Trophoblast cell (in vitro differentiated cells and primary cell): ENCODE measurements around the gene SOX11.

ENCODE experiments used
- DNase-seq, 2 donors: peaks; one replicate each; pipeline ENCODE4 v3.0.0-alpha.2; 2016
- H2AFZ ChIP-seq: 2 replicates; pipeline ENCODE4 v1.6.1; 2013; ENCODE audit warnings: low read length, moderate library complexity, mild to moderate bottlenecking; ENCODE audit not compliant: insufficient read depth, poor library complexity
- H2AK5ac ChIP-seq: 2 replicates; pipeline ENCODE4 v1.6.1; 2013; ENCODE audit warnings: mild to moderate bottlenecking, low read length
- H2BK120ac ChIP-seq: 2 replicates; pipeline ENCODE4 v1.6.1; 2013; ENCODE audit warnings: low read length, mild to moderate bottlenecking, moderate library complexity; ENCODE audit not compliant: insufficient read depth, poor library complexity
- H2BK12ac ChIP-seq: 2 replicates; pipeline ENCODE4 v1.6.1; 2013; ENCODE audit warnings: mild to moderate bottlenecking, low read length, moderate library complexity
- H2BK5ac ChIP-seq: 2 replicates; pipeline ENCODE4 v1.6.1; 2013; ENCODE audit warnings: low read length, low read depth, moderate library complexity, mild to moderate bottlenecking; ENCODE audit not compliant: poor library complexity
- H3K14ac ChIP-seq: 2 replicates; pipeline ENCODE4 v1.6.1; 2013; ENCODE audit warnings: mild to moderate bottlenecking, low read length
- H3K18ac ChIP-seq: 2 replicates; pipeline ENCODE4 v1.6.1; 2013; ENCODE audit warnings: mild to moderate bottlenecking, low read length
- H3K23ac ChIP-seq: 2 replicates; pipeline ENCODE4 v1.6.1; 2013; ENCODE audit warnings: low read length
- H3K27ac ChIP-seq: 2 replicates; pipeline ENCODE4 v1.5.1; 2013; ENCODE audit warnings: low read depth, mild to moderate bottlenecking, inconsistent platforms, low read length, moderate library complexity
- H3K27me3 ChIP-seq: 2 replicates; pipeline ENCODE4 v1.6.1; 2013; ENCODE audit warnings: inconsistent platforms, mild to moderate bottlenecking, low read length, moderate library complexity; ENCODE audit not compliant: insufficient read depth
- H3K36me3 ChIP-seq, 2 experiments: 1 replicate in 1 of 2; 2 replicates in 1 of 2; pipeline ENCODE4 v1.6.1; 2013; ENCODE audit warnings: low read length in 2 of 2, mild to moderate bottlenecking in 2 of 2, moderate library complexity in 1 of 2; ENCODE audit not compliant: insufficient read depth in 2 of 2, control insufficient read depth in 1 of 2
- H3K4ac ChIP-seq: 2 replicates; pipeline ENCODE4 v1.6.1; 2013; ENCODE audit warnings: low read depth, mild to moderate bottlenecking, low read length, moderate library complexity
- H3K4me1 ChIP-seq, 2 experiments: 1 replicate in 1 of 2; 2 replicates in 1 of 2; pipeline ENCODE4 v1.6.1; 2013; ENCODE audit warnings: low read length in 2 of 2, mild to moderate bottlenecking in 2 of 2, moderate library complexity in 1 of 2; ENCODE audit not compliant: insufficient read depth in 2 of 2, control insufficient read depth in 1 of 2
- H3K4me2 ChIP-seq: 2 replicates; pipeline ENCODE4 v1.6.1; 2013; ENCODE audit warnings: inconsistent platforms, mild to moderate bottlenecking, low read length, moderate library complexity
- H3K4me3 ChIP-seq: 2 replicates; pipeline ENCODE4 v1.5.1; 2013; ENCODE audit warnings: mild to moderate bottlenecking, low read depth, low read length, inconsistent platforms
- H3K79me1 ChIP-seq: one replicate; pipeline ENCODE4 v1.6.1; 2013; ENCODE audit warnings: low read length
- H3K79me2 ChIP-seq: 2 replicates; pipeline ENCODE4 v1.6.1; 2013; ENCODE audit warnings: low read length, mild to moderate bottlenecking; ENCODE audit not compliant: control insufficient read depth, insufficient read depth, poor library complexity
- H3K9ac ChIP-seq: 2 replicates; pipeline ENCODE4 v1.6.1; 2013; ENCODE audit warnings: mild to moderate bottlenecking, low read length
- H3K9me3 ChIP-seq: 2 replicates; pipeline ENCODE4 v1.6.1; 2013; ENCODE audit warnings: low read depth, mild to moderate bottlenecking, control low read depth, inconsistent platforms, low read length; ENCODE audit not compliant: insufficient read depth
- H4K12ac ChIP-seq: 2 replicates; pipeline ENCODE4 v1.6.1; 2013; ENCODE audit warnings: low read depth, mild to moderate bottlenecking, low read length, moderate library complexity
- H4K8ac ChIP-seq: 2 replicates; pipeline ENCODE4 v1.6.1; 2013; ENCODE audit warnings: low read depth, mild to moderate bottlenecking, low read length, moderate library complexity
- H4K91ac ChIP-seq: one replicate; pipeline ENCODE4 v1.6.1; 2013; ENCODE audit warnings: low read depth, mild to moderate bottlenecking, low read length, moderate library complexity
- WGBS: extraction: QIAGEN DNeasy Blood & Tissue Kit; methylation state at CpG from one replicate; pipeline ENCODE4 v1.1.7; 2013; ENCODE audit warnings: missing lambda C conversion rate; ENCODE audit not compliant: insufficient read length, insufficient coverage; ENCODE audit errors: extremely low coverage; 5-methylcytosine and 5-hydroxymethylcytosine counted together

The SOX11 gene

DNA sequence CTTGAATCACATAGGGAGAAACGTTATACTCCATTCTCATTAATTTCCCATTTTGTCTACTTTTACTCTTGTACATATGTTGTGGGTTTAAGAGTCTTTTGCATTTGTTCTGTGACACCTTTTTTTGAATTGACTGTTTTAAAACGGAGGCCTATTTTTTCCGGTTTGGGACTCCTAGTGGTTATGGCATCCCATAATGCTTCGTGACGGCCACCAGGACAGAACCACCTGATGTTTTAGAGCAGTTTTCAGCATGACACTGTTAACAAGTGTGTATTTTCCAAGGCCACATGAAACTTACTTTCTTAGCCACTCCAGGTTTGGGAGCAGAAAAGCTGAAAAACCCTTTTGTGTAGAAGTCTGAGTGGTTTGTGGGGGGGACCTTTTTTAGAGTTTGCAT lies 8.4 kb downstream of the SOX11 start:
- Histone ChIP-seq H4K12ac (no peak overlapping the region), H3K4me3 (no peak overlapping the region), H3K9me3 (no peaks in the 10 kb centered on the region), H2AK5ac (no peak overlapping the region), H3K18ac (no peak overlapping the region), H3K4me1 (no peaks in the 10 kb centered on the region), H2BK120ac (no peak overlapping the region), H2BK5ac (no peak overlapping the region), H3K23ac (no peak overlapping the region), H2BK12ac (no peak overlapping the region), H2AFZ (no peak overlapping the region), H4K91ac (no peak overlapping the region), H3K4me2 (no peak overlapping the region), H3K27ac (no peak overlapping the region), H3K79me1 (peaks cover 11% of the 10 kb centered on the region), H3K14ac (no peak overlapping the region), H3K4ac (no peak overlapping the region), H3K36me3 (peaks cover 0 to 1% of the 10 kb centered on the region in 2 experiments), H4K8ac (no peak overlapping the region), H3K9ac (no peak overlapping the region), H3K27me3 (no peaks in the 10 kb centered on the region), H3K79me2 (peaks cover 7% of the 10 kb centered on the region)
- WGBS, result no CpG with 5 or more reads among the region's 5 CpGs
- no peak for DNase-seq

DNA sequence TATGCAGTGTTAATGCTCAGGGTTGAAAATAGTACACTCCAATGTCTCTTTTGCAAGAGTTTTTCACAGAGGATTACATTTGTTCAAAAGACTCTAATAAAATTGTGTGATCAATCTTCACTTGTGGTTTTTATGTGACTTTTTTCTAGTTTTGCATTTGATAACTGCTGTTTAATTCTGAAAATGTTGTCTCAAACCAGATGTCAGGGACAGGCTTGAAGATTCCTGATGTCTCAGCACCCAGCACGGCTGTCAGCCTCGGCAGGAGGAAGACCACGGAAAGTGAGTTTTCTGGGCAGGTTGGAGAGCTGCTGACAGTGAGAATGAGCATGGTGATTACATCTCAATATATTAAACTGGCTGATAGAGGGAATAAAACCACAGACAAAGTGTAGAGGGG lies 9.1 kb downstream of the SOX11 start:
- Histone ChIP-seq H3K79me2 (peaks cover 7% of the 10 kb centered on the region), H3K9ac (no peak overlapping the region), H3K79me1 (peaks cover 7% of the 10 kb centered on the region), H2BK12ac (no peak overlapping the region), H3K4me2 (no peak overlapping the region), H2AK5ac (no peak overlapping the region), H3K4me1 (no peaks in the 10 kb centered on the region), H4K91ac (no peak overlapping the region), H4K8ac (no peak overlapping the region), H3K14ac (no peak overlapping the region), H3K27me3 (no peaks in the 10 kb centered on the region), H2BK120ac (no peak overlapping the region), H3K4ac (no peak overlapping the region), H3K4me3 (no peak overlapping the region), H2BK5ac (no peak overlapping the region), H4K12ac (no peak overlapping the region), H3K23ac (no peak overlapping the region), H2AFZ (no peak overlapping the region), H3K27ac (no peak overlapping the region), H3K18ac (no peak overlapping the region), H3K36me3 (peaks cover 0 to 1% of the 10 kb centered on the region in 2 experiments), H3K9me3 (no peaks in the 10 kb centered on the region)
- DNase-seq, result no peak
- WGBS, result no CpG with 5 or more reads among the region's 3 CpGs

DNA sequence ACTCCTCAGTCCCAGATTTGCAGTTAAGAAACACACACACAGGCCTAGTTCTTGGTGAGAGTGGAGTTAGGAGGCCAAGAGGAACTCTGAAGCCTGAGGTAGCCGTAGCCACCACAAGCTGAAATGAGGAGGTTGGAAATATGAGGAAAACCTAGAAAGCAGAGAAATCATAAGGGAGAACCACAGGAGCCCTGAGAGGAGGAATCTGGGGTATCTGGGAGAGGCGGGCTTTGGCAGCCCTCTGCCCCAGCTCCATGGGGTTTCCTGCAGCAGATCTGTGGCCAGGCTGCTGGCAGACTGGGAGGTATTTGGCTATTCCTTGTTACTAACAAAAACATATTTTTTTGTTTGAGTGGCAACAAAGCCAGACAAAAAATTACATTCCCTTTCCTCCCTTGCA lies 11.0 kb downstream of the SOX11 start:
- H3K14ac ChIP-seq, result no peak overlapping the region
- DNase-seq, result no peak
- H4K8ac ChIP-seq, result no peak overlapping the region
- no peaks in the 10 kb centered on the region for H3K79me1 ChIP-seq
- no peak overlapping the region for H3K4me2 ChIP-seq
- no peak overlapping the region for H3K27ac ChIP-seq
- H2BK5ac ChIP-seq, result no peak overlapping the region
- WGBS, result no CpG with 5 or more reads among the region's 2 CpGs
- no peak overlapping the region for H3K4ac ChIP-seq
- no peak overlapping the region for H4K12ac ChIP-seq
- no peak overlapping the region for H4K91ac ChIP-seq
- H3K9ac ChIP-seq, result no peak overlapping the region
- no peak overlapping the region for H2AFZ ChIP-seq
- no peaks in the 10 kb centered on the region for H3K27me3 ChIP-seq
- no peak overlapping the region for H2BK12ac ChIP-seq
- H3K9me3 ChIP-seq, result no peaks in the 10 kb centered on the region
- no peak overlapping the region for H3K18ac ChIP-seq
- peaks cover 0 to under 1% of the 10 kb centered on the region in 2 experiments for H3K36me3 ChIP-seq
- no peaks in the 10 kb centered on the region for H3K4me1 ChIP-seq
- no peak overlapping the region for H2AK5ac ChIP-seq
- H2BK120ac ChIP-seq, result no peak overlapping the region
- H3K23ac ChIP-seq, result no peak overlapping the region
- no peaks in the 10 kb centered on the region for H3K79me2 ChIP-seq
- H3K4me3 ChIP-seq, result no peak overlapping the region

DNA sequence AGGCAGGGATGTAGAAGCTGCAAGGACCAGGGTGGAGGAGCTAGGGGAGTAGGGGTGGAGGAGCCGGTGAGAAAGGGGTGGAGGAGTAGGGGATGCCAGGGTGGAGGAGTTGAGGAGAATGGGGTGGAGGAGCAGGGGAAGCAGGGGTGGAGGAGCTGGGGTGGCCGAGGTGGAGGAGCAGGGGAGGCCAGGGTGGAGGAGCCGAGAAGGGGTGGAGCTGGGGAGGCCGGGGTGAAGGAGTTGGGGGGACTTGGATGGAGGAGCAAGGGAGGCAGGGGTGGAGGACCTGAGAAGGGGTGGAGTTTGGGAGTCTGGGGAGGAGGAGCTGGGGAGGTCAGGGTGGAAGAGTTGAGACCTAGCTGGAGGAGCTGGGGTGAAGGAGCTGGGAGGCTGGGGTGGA lies 13.3 kb downstream of the SOX11 start:
- H4K91ac ChIP-seq, result no peak overlapping the region
- no peak for DNase-seq
- H4K12ac ChIP-seq, result no peak overlapping the region
- no peak overlapping the region for H3K4me3 ChIP-seq
- no peaks in the 10 kb centered on the region for H3K36me3 ChIP-seq
- no peak overlapping the region for H3K4me2 ChIP-seq
- no peak overlapping the region for H2BK5ac ChIP-seq
- no peak overlapping the region for H2BK120ac ChIP-seq
- H3K23ac ChIP-seq, result no peak overlapping the region
- H3K4ac ChIP-seq, result no peak overlapping the region
- no peak overlapping the region for H4K8ac ChIP-seq
- no peak overlapping the region for H2AFZ ChIP-seq
- no peaks in the 10 kb centered on the region for H3K79me2 ChIP-seq
- no CpG with 5 or more reads among the region's 4 CpGs for WGBS
- no peak overlapping the region for H3K27ac ChIP-seq
- H3K79me1 ChIP-seq, result no peaks in the 10 kb centered on the region
- H2BK12ac ChIP-seq, result no peak overlapping the region
- no peaks in the 10 kb centered on the region for H3K27me3 ChIP-seq
- no peak overlapping the region for H3K9ac ChIP-seq
- no peaks in the 10 kb centered on the region for H3K4me1 ChIP-seq
- H3K14ac ChIP-seq, result no peak overlapping the region
- no peak overlapping the region for H3K18ac ChIP-seq
- H3K9me3 ChIP-seq, result no peaks in the 10 kb centered on the region
- H2AK5ac ChIP-seq, result no peak overlapping the region
